ENCODE results near the gene KCNH3.

Gene KCNH3

DNA sequence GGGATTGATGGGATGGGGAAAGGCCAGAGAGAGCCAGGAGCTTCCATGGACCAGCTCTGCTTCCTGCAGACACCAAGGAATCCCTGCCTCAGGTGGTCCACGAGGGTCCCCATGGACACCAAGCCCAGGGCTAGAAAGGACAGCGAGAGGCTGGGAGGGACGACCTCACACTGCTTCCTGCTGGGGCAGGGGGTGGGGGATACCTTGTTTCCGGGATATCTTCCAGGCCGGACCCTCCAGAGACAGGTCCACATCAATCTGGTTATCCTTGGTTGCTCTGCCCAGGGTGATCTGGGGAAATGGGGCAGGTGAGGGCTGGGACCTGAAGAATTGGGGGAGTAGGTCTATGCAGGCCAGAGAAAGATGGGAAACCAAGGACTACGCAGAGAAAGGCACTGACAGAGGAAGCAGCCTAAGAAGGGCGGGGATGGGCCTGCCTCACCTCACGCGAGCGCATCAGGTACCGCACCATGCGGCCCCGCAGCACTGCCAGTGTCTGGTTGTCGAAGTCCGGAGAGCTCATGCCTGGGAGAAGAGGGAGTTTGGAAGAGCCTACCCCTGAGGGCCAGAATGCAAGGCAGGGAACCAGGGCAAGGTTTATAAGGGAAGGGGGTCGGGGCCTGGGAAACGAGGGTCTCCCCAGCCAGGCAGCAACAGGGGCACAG, 20.3 kb downstream of the KCNH3 start (continued):
- TF ChIP-seq ZNF621 (tag by site-specific recombination; IDR thresholded peaks at IDR 0.05) (no peak), ZNF140 (tag by site-specific recombination; IDR thresholded peaks at IDR 0.05) (no peak), ZNF544 (tag by site-specific recombination; IDR thresholded peaks at IDR 0.05) (no peak), ZNF324 (tag by site-specific recombination; IDR thresholded peaks at IDR 0.05) (no peak), KLF17 (tag by site-specific recombination; IDR thresholded peaks at IDR 0.05) (no peak)

DNA sequence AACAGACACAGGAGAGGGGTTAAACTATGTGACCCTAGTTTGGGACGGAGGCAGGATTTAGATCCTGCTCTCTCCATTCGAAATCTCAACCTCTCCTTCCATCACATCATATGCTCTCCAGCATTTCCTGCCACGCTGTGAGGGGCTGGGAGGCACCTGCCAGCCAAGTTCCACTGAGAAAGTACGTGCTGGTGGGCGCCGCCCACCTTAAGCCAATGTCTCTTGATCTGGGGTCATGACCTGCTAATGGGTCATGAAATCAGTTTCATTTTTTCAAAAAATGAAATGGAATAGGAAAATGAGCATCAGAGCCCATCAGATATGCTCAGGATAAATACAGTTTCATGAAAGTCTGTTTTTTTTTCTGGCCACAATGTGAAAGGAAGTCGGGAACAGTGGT, 21.9 kb downstream of the KCNH3 start:
- Histone ChIP-seq H3K9me3 (ENCODE audit: control insufficient read depth, insufficient read depth, low read depth, low read length) (no peaks in the 10 kb centered on the region), H3K4me1 (ENCODE audit: control insufficient read depth, insufficient read depth, low read length) (no peaks in the 10 kb centered on the region), H3K36me3 (ENCODE audit: control insufficient read depth in 2 of 2, insufficient read depth in 1 of 2, low read length in 2 of 2) (peaks cover 11 to 98% of the 10 kb centered on the region in 2 experiments), H3K27ac (ENCODE audit: extremely low read depth, low read depth, low read length) (no peak overlapping the region), H3K4me3 (ENCODE audit: low read depth, low read length) (no peak overlapping the region)
- TF ChIP-seq ZNF571 (tag by site-specific recombination; IDR thresholded peaks at IDR 0.05) (no peak), KLF10 (tag by site-specific recombination; IDR thresholded peaks at IDR 0.05) (no peak), ZNF121 (tag by site-specific recombination; IDR thresholded peaks at IDR 0.05) (no peak), HOXA7 (CRISPR knock-in tag; IDR thresholded peaks at IDR 0.05; ENCODE audit: borderline replicate concordance) (no peak), ZNF658 (tag by site-specific recombination; IDR thresholded peaks at IDR 0.05) (no peak), ZNF830 (tag by site-specific recombination; IDR thresholded peaks at IDR 0.05; ENCODE audit: low read depth) (no peak), ZNF768 (tag by site-specific recombination; IDR thresholded peaks at IDR 0.05) (no peak), ATF2 (tag by site-specific recombination; IDR thresholded peaks at IDR 0.05; ENCODE audit: low read depth) (no peak)
- TF ChIP-seq, protein P1, sequence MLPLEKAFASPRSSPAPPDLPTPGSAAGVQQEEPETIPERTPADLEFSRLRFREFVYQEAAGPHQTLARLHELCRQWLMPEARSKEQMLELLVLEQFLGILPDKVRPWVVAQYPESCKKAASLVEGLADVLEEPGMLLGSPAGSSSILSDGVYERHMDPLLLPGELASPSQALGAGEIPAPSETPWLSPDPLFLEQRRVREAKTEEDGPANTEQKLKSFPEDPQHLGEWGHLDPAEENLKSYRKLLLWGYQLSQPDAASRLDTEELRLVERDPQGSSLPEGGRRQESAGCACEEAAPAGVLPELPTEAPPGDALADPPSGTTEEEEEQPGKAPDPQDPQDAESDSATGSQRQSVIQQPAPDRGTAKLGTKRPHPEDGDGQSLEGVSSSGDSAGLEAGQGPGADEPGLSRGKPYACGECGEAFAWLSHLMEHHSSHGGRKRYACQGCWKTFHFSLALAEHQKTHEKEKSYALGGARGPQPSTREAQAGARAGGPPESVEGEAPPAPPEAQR (tag by site-specific recombination; IDR thresholded peaks at IDR 0.05), result no peak
- TF ChIP-seq, protein P2, sequence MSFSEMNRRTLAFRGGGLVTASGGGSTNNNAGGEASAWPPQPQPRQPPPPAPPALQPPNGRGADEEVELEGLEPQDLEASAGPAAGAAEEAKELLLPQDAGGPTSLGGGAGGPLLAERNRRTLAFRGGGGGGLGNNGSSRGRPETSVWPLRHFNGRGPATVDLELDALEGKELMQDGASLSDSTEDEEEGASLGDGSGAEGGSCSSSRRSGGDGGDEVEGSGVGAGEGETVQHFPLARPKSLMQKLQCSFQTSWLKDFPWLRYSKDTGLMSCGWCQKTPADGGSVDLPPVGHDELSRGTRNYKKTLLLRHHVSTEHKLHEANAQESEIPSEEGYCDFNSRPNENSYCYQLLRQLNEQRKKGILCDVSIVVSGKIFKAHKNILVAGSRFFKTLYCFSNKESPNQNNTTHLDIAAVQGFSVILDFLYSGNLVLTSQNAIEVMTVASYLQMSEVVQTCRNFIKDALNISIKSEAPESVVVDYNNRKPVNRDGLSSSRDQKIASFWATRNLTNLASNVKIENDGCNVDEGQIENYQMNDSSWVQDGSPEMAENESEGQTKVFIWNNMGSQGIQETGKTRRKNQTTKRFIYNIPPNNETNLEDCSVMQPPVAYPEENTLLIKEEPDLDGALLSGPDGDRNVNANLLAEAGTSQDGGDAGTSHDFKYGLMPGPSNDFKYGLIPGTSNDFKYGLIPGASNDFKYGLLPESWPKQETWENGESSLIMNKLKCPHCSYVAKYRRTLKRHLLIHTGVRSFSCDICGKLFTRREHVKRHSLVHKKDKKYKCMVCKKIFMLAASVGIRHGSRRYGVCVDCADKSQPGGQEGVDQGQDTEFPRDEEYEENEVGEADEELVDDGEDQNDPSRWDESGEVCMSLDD (tag by site-specific recombination; IDR thresholded peaks at IDR 0.05), result no peak
- TF ChIP-seq, protein P3, sequence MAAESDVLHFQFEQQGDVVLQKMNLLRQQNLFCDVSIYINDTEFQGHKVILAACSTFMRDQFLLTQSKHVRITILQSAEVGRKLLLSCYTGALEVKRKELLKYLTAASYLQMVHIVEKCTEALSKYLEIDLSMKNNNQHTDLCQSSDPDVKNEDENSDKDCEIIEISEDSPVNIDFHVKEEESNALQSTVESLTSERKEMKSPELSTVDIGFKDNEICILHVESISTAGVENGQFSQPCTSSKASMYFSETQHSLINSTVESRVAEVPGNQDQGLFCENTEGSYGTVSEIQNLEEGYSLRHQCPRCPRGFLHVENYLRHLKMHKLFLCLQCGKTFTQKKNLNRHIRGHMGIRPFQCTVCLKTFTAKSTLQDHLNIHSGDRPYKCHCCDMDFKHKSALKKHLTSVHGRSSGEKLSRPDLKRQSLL (tag by site-specific recombination; IDR thresholded peaks at IDR 0.05), result no peak
- CTCF ChIA-PET, result interaction anchor here (1.0 to 1.2 kb wide), 3 partner anchors 20 to 229 kb away, joined by 3 to 4 read pairs (median 4); no protein-coding TSS in a partner anchor
- POLR2A ChIA-PET, result interaction anchor here (1.5 kb wide), 1 partner anchor 63 kb away, joined by 4 read pairs; the partner anchor contains the start of gene PRPF40B

Measured in HEK293 (cell line).